ENCODE measurements around the gene TMEM182. TPM values are rescaled to one million over a fixed set of nuclear protein-coding genes. Genes with fewer than 3 reads are reported as not detected.

Gene TMEM182
- total RNA-seq (ENCODE audit: unreplicated experiment) = 5.8 TPM
- long read RNA-seq, partial matches to known transcripts = 1 of 2 reads
- long read RNA-seq, other reads (novel, unspliced or antisense) = 1 of 2 reads

- Mint-ChIP-seq H3K36me3 (ENCODE audit: unreplicated experiment) (no peaks in the 10 kb centered on the region), H3K27me3 (ENCODE audit: unreplicated experiment) (no peaks in the 10 kb centered on the region), H3K27ac (ENCODE audit: unreplicated experiment) (no peak within 1 kb of the TSS), H3K9me3 (ENCODE audit: unreplicated experiment) (no peaks in the 10 kb centered on the region), H3K4me1 (ENCODE audit: low read depth, unreplicated experiment) (no peaks in the 10 kb centered on the region), H3K4me3 (ENCODE audit: unreplicated experiment) (no peak within 1 kb of the TSS)
- no peak for TF ChIP-seq CTCF (IDR thresholded peaks at IDR 0.05; ENCODE audit: partially characterized antibody, unreplicated experiment)
- no peak for DNase-seq
Observed at GRCh38 chr2:102761763-102762162, at the start of gene TMEM182. TMEM182 (plus strand) TSS chr2:102762031; CDS start chr2:102762218, 187 bp downstream.

- peaks cover 2% of the 10 kb centered on the region for H3K9me3 Mint-ChIP-seq (ENCODE audit: unreplicated experiment)
- H3K27me3 Mint-ChIP-seq (ENCODE audit: unreplicated experiment) = peaks cover 3% of the 10 kb centered on the region
- no peak overlapping the region for H3K27ac Mint-ChIP-seq (ENCODE audit: unreplicated experiment)
- TF ChIP-seq CTCF (IDR thresholded peaks at IDR 0.05; ENCODE audit: partially characterized antibody, unreplicated experiment) = no peak
- DNase-seq = peak; percentile 35
- H3K36me3 Mint-ChIP-seq (ENCODE audit: unreplicated experiment) = peaks cover 5% of the 10 kb centered on the region
- peaks cover 6% of the 10 kb centered on the region for H3K4me1 Mint-ChIP-seq (ENCODE audit: low read depth, unreplicated experiment)
- H3K4me3 Mint-ChIP-seq (ENCODE audit: unreplicated experiment) = no peak overlapping the region
Observed at GRCh38 chr2:102717308-102718018, 44.4 kb upstream of the TMEM182 start.

GRCh38 chr2:102718387-102719316 is 43.2 kb upstream of the TMEM182 start:
- Mint-ChIP-seq H3K36me3 (ENCODE audit: unreplicated experiment) (peaks cover 5% of the 10 kb centered on the region), H3K4me1 (ENCODE audit: low read depth, unreplicated experiment) (peaks cover 6% of the 10 kb centered on the region)
- TF ChIP-seq CTCF (IDR thresholded peaks at IDR 0.05; ENCODE audit: partially characterized antibody, unreplicated experiment) = no peak

GRCh38 chr2:102724016-102724490 is 37.8 kb upstream of the TMEM182 start:
- no peak for TF ChIP-seq CTCF (IDR thresholded peaks at IDR 0.05; ENCODE audit: partially characterized antibody, unreplicated experiment)
- H3K4me1 Mint-ChIP-seq (ENCODE audit: low read depth, unreplicated experiment) = no peaks in the 10 kb centered on the region
- H3K36me3 Mint-ChIP-seq (ENCODE audit: unreplicated experiment) = no peaks in the 10 kb centered on the region
- H3K27me3 Mint-ChIP-seq (ENCODE audit: unreplicated experiment) = no peaks in the 10 kb centered on the region
- H3K9me3 Mint-ChIP-seq (ENCODE audit: unreplicated experiment) = no peaks in the 10 kb centered on the region
- no peak for DNase-seq
- H3K27ac Mint-ChIP-seq (ENCODE audit: unreplicated experiment) = no peak overlapping the region
- no peak overlapping the region for H3K4me3 Mint-ChIP-seq (ENCODE audit: unreplicated experiment)

More at GRCh38 chr2:102718387-102719316, 43.2 kb upstream of the TMEM182 start:
- no peak overlapping the region for H3K27ac Mint-ChIP-seq (ENCODE audit: unreplicated experiment)
- H3K27me3 Mint-ChIP-seq (ENCODE audit: unreplicated experiment) = peaks cover 3% of the 10 kb centered on the region
- H3K4me3 Mint-ChIP-seq (ENCODE audit: unreplicated experiment) = no peak overlapping the region
- no peaks in the 10 kb centered on the region for H3K9me3 Mint-ChIP-seq (ENCODE audit: unreplicated experiment)
- no peak for DNase-seq

Data from glutamatergic neuron (in vitro differentiated cells).